ENCODE measurements around the gene FHL3. TPM values are rescaled to one million over a fixed set of nuclear protein-coding genes. Genes with fewer than 3 reads are reported as not detected.

FHL3 gene
- total and polyA plus RNA-seq, 9 of the 15 experiments (the other 6 are each of a cell fraction or from before 2014, with no cell fraction given) = 6.1 to 144 (median 34.1) TPM

GRCh38 chr1:38009088-38009840 is 4.0 kb upstream of the FHL3 start:
- CTCF ChIA-PET (ENCODE audit: low intra/inter-chr PET ratio) = no interaction called here
- Histone ChIP-seq H3K27ac (ENCODE audit: extremely low read depth, low read depth, low read length) (peak overlapping the region; percentile 91), H3K9ac (ENCODE audit: insufficient read depth in 1 of 2, low read depth in 2 of 2, low read length in 2 of 2) (peak overlapping the region; percentile 73 to 82), H3K9me1 (ENCODE audit: control insufficient read depth, insufficient read depth, low read length) (no peaks in the 10 kb centered on the region), H3K4me2 (ENCODE audit: insufficient read depth, low read length) (peak overlapping the region; percentile 65), H3K27me3 (ENCODE audit: control insufficient read depth in 2 of 2, insufficient read depth in 2 of 2, low read length in 2 of 2) (no peaks in the 10 kb centered on the region), H4K20me1 (replicated peaks; ENCODE audit: control insufficient read depth, insufficient read depth, low read length) (0 out of 2 replicates have a peak, but pooled peaks cover 8% of the 10 kb centered on the region), H3K4me1 (replicated peaks in 1 of 2; ENCODE audit: control insufficient read depth in 2 of 2, insufficient read depth in 2 of 2, low read length in 2 of 2) (peaks cover 33 to 51% of the 10 kb centered on the region in 2 experiments), H2AFZ (ENCODE audit: low read depth, low read length) (peak overlapping the region; percentile 83), H3K9me3 (replicated peaks; ENCODE audit: control insufficient read depth, insufficient read depth, low read depth, low read length) (no peaks in the 10 kb centered on the region), H3K36me3 (ENCODE audit: control insufficient read depth, insufficient read depth, low read length) (peaks cover 12% of the 10 kb centered on the region), H3K79me2 (ENCODE audit: control insufficient read depth, insufficient read depth, low read length) (peaks cover 49% of the 10 kb centered on the region), H3K4me3 (no peak overlapping the region)
- in situ Hi-C loops (cut with MboI) (no loop called here), intact Hi-C loops (cut with micrococcal nuclease) (no loop called here)
- POLR2A ChIA-PET = interaction anchor here (0.7 to 6.7 kb wide), 11 partner anchors 10 to 826 kb away, joined by 3 to 71 read pairs (median 5); partner anchors contain the start of gene SF3A3
- DNase-seq (ENCODE audit: extremely low read depth in 1 of 4, low spot score in 3 of 4) (peak; percentile 61 to 95 (median 72)), ATAC-seq (peak; percentile 61), FAIRE-seq (peak; percentile 95)
- BruUV-seq (replicated peaks) = no TSS peak
- 43% methylated on average over 8 of the region's 8 CpGs for WGBS (ENCODE audit: insufficient coverage, low coverage, missing lambda C conversion rate)
- TF ChIP-seq GATA2 (CRISPR knock-in tag; IDR thresholded peaks at IDR 0.05) (no peak), SRF (CRISPR knock-in tag; IDR thresholded peaks at IDR 0.05) (no peak), ZNF764 (CRISPR knock-in tag; IDR thresholded peaks at IDR 0.05; ENCODE audit: low read depth) (no peak), ZFP91 (CRISPR knock-in tag; IDR thresholded peaks at IDR 0.05) (no peak), SAFB (IDR thresholded peaks at IDR 0.05; ENCODE audit: borderline replicate concordance, low read depth, low read length) (no peak), WHSC1 (IDR thresholded peaks at IDR 0.05; ENCODE audit: low read length) (peak; percentile 69), CUX1 (CRISPR knock-in tag; IDR thresholded peaks at IDR 0.05) (no peak), ZNF311 (CRISPR knock-in tag; IDR thresholded peaks at IDR 0.05) (0 out of 2 replicates have a peak, but pooled peaks have one; percentile 42), TAF1 (IDR thresholded peaks at IDR 0.05; ENCODE audit: control insufficient read depth, extremely low read depth, insufficient read depth, low read length, severe bottlenecking) (peak; percentile 45), TAL1 (IDR thresholded peaks at IDR 0.05) (no peak), ZKSCAN1 (IDR thresholded peaks at IDR 0.05; ENCODE audit: low read depth, low read length) (no peak; the same call in 1 of the 2 replicates), HES1 (IDR thresholded peaks at IDR 0.05; ENCODE audit: low read depth) (no peak), SAP30 (IDR thresholded peaks at IDR 0.05; ENCODE audit: borderline replicate concordance, insufficient read depth, low read depth, low read length, poor library complexity, severe bottlenecking) (no peak), STAT5A (IDR thresholded peaks at IDR 0.05; ENCODE audit: borderline replicate concordance, low read length) (0 out of 2 replicates have a peak, but pooled peaks have one; percentile 7)
